Left lung (tissue), 10 donors: Measurements from ENCODE around the gene ELOVL5. TPM values are rescaled to one million over a fixed set of nuclear protein-coding genes. Genes with fewer than 3 reads are reported as not detected.
A peak's percentile ranks its signal among the peaks of the same experiment; 100 is the strongest.

Experiments
- ATAC-seq: fragments of 200-7000 bp; cut with Tn5 transposase; one replicate; pipeline ENCODE4 v1.9.1; 2020; ENCODE audit warnings: moderate library complexity
- DNase-seq, 4 donors: peaks; one replicate each; pipeline ENCODE4 v3.0.0-alpha.2; 2013 to 2020
- H3K27ac ChIP-seq, 2 donors: fragments of 200-600 bp; sonication (generic) in 1 of 2; one replicate each; pipeline versions ENCODE4 v1.5.0 to v1.8.0; 2020 to 2021
- H3K27me3 ChIP-seq, 2 donors: fragments of 200-600 bp; sonication (generic) in 1 of 2; one replicate each; pipeline versions ENCODE4 v1.5.0 to v1.8.0; 2020 to 2021
- H3K36me3 ChIP-seq, 2 donors: fragments of 200-600 bp; sonication (generic) in 1 of 2; one replicate each; pipeline versions ENCODE4 v1.5.0 to v1.8.0; 2020 to 2021
- H3K4me1 ChIP-seq, 2 donors: fragments of 200-600 bp; one replicate each; pipeline ENCODE4 v1.8.0; 2021
- H3K4me3 ChIP-seq, 2 donors: fragments of 200-600 bp; sonication (generic) in 1 of 2; one replicate each; pipeline versions ENCODE4 v1.5.0 to v1.8.0; 2020 to 2021; ENCODE audit warnings: mild to moderate bottlenecking in 1 of 2
- H3K9me3 ChIP-seq, 2 donors: fragments of 200-600 bp; sonication (generic) in 1 of 2; one replicate each; pipeline versions ENCODE4 v1.5.0 to v1.8.0; 2020 to 2021
- CTCF ChIP-seq, 2 donors: fragments of 200-600 bp; sonication (generic) in 1 of 2; IDR thresholded peaks; one replicate each; pipeline versions ENCODE4 v1.5.0 to v1.8.0; 2021; ENCODE audit warnings: antibody characterized with exemption in 2 of 2
- intact Hi-C, 2 donors: fragments of 100-400 bp; cut with DNase I; formaldehyde crosslinking; loops; one replicate each; pipeline versions ENCODE4 v1.11.2 to v1.14.2; 2022
- polyA plus RNA-seq, 6 donors: library from polyadenylated mRNA; unstranded; fragments of 120-200 nt; gene quantifications; one replicate each; pipeline ENCODE4 v1.2.1, GENCODE V29; 2013; ENCODE audit not compliant: insufficient read length in 6 of 6
- total RNA-seq, 2 donors: library from RNA; stranded (reverse); fragmentation: NEBNext Ultra II Directional; extraction: Animal tissue kit (Norgen Biotek cat#: 25700); gene quantifications; one replicate each; pipeline ENCODE4 v1.2.1, GENCODE V29; 2021
- donor health status: DM: no; HTN: yes; CAD: no.
- donor health status: DM: no; HTN: no; CAD: no.

The ELOVL5 gene
- total and polyA plus RNA-seq, 8 donors, result 54.3 to 132 (median 61.5) TPM

GRCh38 chr6:53258774-53259155 lies 90.0 kb downstream of the ELOVL5 start:
- intact Hi-C loops, result no loop called here
- Histone ChIP-seq H3K27ac (peak overlapping the region in 1 of 2 donors; percentile 31), H3K4me1 (peaks cover 0 to under 1% of the 10 kb centered on the region in 2 donors), H3K9me3 (no peaks in the 10 kb centered on the region), H3K27me3 (no peaks in the 10 kb centered on the region), H3K4me3 (no peak overlapping the region), H3K36me3 (peaks cover 0 to 50% of the 10 kb centered on the region in 2 donors)
- DNase-seq, result no peak
- TF ChIP-seq CTCF (IDR thresholded peaks at IDR 0.05), result no peak
- no peak for ATAC-seq

- peak overlapping the region in 1 of 2 donors; percentile 31 for H3K27ac ChIP-seq
- DNase-seq (no peak), ATAC-seq (no peak)
- no peaks in the 10 kb centered on the region for H3K4me1 ChIP-seq
- no peak for TF ChIP-seq CTCF (IDR thresholded peaks at IDR 0.05)
- H3K27me3 ChIP-seq, result no peaks in the 10 kb centered on the region
- intact Hi-C loops, result no loop called here
- peaks cover 0 to 45% of the 10 kb centered on the region in 2 donors for H3K36me3 ChIP-seq
- H3K4me3 ChIP-seq, result no peak overlapping the region
- no peaks in the 10 kb centered on the region for H3K9me3 ChIP-seq
These were observed 90.5 kb downstream of the ELOVL5 start for GRCh38 chr6:53258076-53258773.

GRCh38 chr6:53257533-53257932 lies 91.2 kb downstream of the ELOVL5 start:
- no peak for TF ChIP-seq CTCF (IDR thresholded peaks at IDR 0.05)
- Histone ChIP-seq H3K4me1 (no peaks in the 10 kb centered on the region), H3K36me3 (peaks cover 0 to 39% of the 10 kb centered on the region in 2 donors), H3K4me3 (no peak overlapping the region), H3K27ac (no peak overlapping the region), H3K9me3 (no peaks in the 10 kb centered on the region), H3K27me3 (no peaks in the 10 kb centered on the region)
- ATAC-seq (no peak), DNase-seq (no peak)
- intact Hi-C loops, result no loop called here

GRCh38 chr6:53257001-53257400 lies 91.7 kb downstream of the ELOVL5 start:
- no peaks in the 10 kb centered on the region for H3K9me3 ChIP-seq
- no peak overlapping the region for H3K4me3 ChIP-seq
- ATAC-seq, result no peak
- H3K27me3 ChIP-seq, result no peaks in the 10 kb centered on the region
- no peak overlapping the region for H3K27ac ChIP-seq
- H3K36me3 ChIP-seq, result peaks cover 0 to 36% of the 10 kb centered on the region in 2 donors
- intact Hi-C loops, result no loop called here
- no peak for DNase-seq
- H3K4me1 ChIP-seq, result no peaks in the 10 kb centered on the region
- TF ChIP-seq CTCF (IDR thresholded peaks at IDR 0.05), result no peak

- intact Hi-C loops, result no loop called here
- DNase-seq (no peak), ATAC-seq (no peak)
- no peaks in the 10 kb centered on the region for H3K27me3 ChIP-seq
- TF ChIP-seq CTCF (IDR thresholded peaks at IDR 0.05), result no peak
- no peaks in the 10 kb centered on the region for H3K36me3 ChIP-seq
- no peak overlapping the region for H3K27ac ChIP-seq
- H3K9me3 ChIP-seq, result no peaks in the 10 kb centered on the region
- H3K4me3 ChIP-seq, result no peak overlapping the region
- H3K4me1 ChIP-seq, result no peaks in the 10 kb centered on the region
These were observed 96.5 kb downstream of the ELOVL5 start for GRCh38 chr6:53252177-53252692.
